WTC11 (cell line): ENCODE results near the gene MRPL55. TPM values are rescaled to one million over a fixed set of nuclear protein-coding genes. Genes with fewer than 3 reads are reported as not detected.

Experiments
- ATAC-seq: fragments of 200-7000 bp; cut with Tn5 transposase; 2 replicates; pipeline ENCODE4 v1.10.0; 2021; ENCODE audit warnings: mild to moderate bottlenecking, moderate library complexity
- CTCF ChIA-PET: fragments of 300-600 bp; sonication (Branson Sonifier 250); formaldehyde crosslinking; loops from one replicate; lab custom pipeline; 2021; ENCODE audit warnings: antibody characterized with exemption; lab: Charles Lee
- POLR2A ChIA-PET: fragments of 350-600 bp; sonication (Branson Sonifier 250); formaldehyde crosslinking; loops from one replicate; lab custom pipeline; 2021; ENCODE audit warnings: antibody characterized with exemption; lab: Charles Lee
- DNase-seq: peaks from one replicate; pipeline ENCODE4 v3.0.0; 2021; ENCODE audit warnings: low spot score
- H3K27ac Mint-ChIP-seq: 2 replicates; pipeline ENCODE4 v1.8.0; 2021; ENCODE audit warnings: mixed read lengths
- H3K27me3 Mint-ChIP-seq: 2 replicates; pipeline ENCODE4 v1.8.0; 2021; ENCODE audit warnings: low read depth, mild to moderate bottlenecking, moderate library complexity, mixed read lengths
- H3K36me3 Mint-ChIP-seq: 2 replicates; pipeline ENCODE4 v1.8.0; 2021; ENCODE audit warnings: mixed read lengths
- H3K4me1 Mint-ChIP-seq: 2 replicates; pipeline ENCODE4 v1.8.0; 2022; ENCODE audit warnings: mixed read lengths
- H3K4me3 Mint-ChIP-seq: 2 replicates; pipeline ENCODE4 v1.8.0; 2021; ENCODE audit warnings: mild to moderate bottlenecking, moderate library complexity, mixed read lengths
- H3K9me3 Mint-ChIP-seq: 2 replicates; pipeline ENCODE4 v1.8.0; 2021; ENCODE audit warnings: mixed read lengths
- ARID4B ChIP-seq: sonication (generic); formaldehyde crosslinking; IDR thresholded peaks from 2 replicates; pipeline ENCODE4 v1.8.0; 2023; ENCODE audit warnings: missing genetic modification reagents, mild to moderate bottlenecking, borderline replicate concordance
- ATF1 ChIP-seq: sonication (generic); formaldehyde crosslinking; IDR thresholded peaks from 2 replicates; pipeline ENCODE4 v1.8.1; 2023; ENCODE audit warnings: mild to moderate bottlenecking, moderate library complexity, missing genetic modification reagents
- CREB1 ChIP-seq: sonication (generic); formaldehyde crosslinking; IDR thresholded peaks from 2 replicates; pipeline ENCODE4 v1.8.0; 2023; ENCODE audit warnings: mild to moderate bottlenecking, missing genetic modification reagents
- E2F4 ChIP-seq: sonication (generic); formaldehyde crosslinking; IDR thresholded peaks from 2 replicates; pipeline ENCODE4 v1.8.1; 2022; ENCODE audit warnings: low read depth, mild to moderate bottlenecking, moderate library complexity, missing genetic modification reagents, borderline replicate concordance
- ELF4 ChIP-seq: sonication (generic); formaldehyde crosslinking; IDR thresholded peaks from 2 replicates; pipeline ENCODE4 v1.8.1; 2022; ENCODE audit warnings: low read depth, mild to moderate bottlenecking, moderate library complexity, missing genetic modification reagents
- ERG ChIP-seq: fragments of 250-450 bp; sonication (Bioruptor Pico); IDR thresholded peaks from 2 replicates; pipeline ENCODE4 v1.8.0; 2021; ENCODE audit warnings: mild to moderate bottlenecking
- FOXP4 ChIP-seq: sonication (generic); formaldehyde crosslinking; IDR thresholded peaks from 2 replicates; pipeline ENCODE4 v1.8.0; 2022; ENCODE audit warnings: mild to moderate bottlenecking, missing genetic modification reagents
- IRF1 ChIP-seq: sonication (generic); formaldehyde crosslinking; IDR thresholded peaks from 2 replicates; pipeline ENCODE4 v1.8.0; 2023; ENCODE audit warnings: missing genetic modification reagents
- MLX ChIP-seq: sonication (generic); formaldehyde crosslinking; IDR thresholded peaks from 2 replicates; pipeline ENCODE4 v1.8.1; 2023; ENCODE audit warnings: mild to moderate bottlenecking, missing genetic modification reagents, moderate library complexity
- NFATC4 ChIP-seq: fragments of 250-450 bp; sonication (Bioruptor Pico); IDR thresholded peaks from 2 replicates; pipeline ENCODE4 v1.9.0; 2021; ENCODE audit warnings: mild to moderate bottlenecking
- NFYB ChIP-seq: sonication (generic); formaldehyde crosslinking; conservative IDR thresholded peaks from 2 replicates; pipeline ENCODE4 v1.8.0; 2022; ENCODE audit warnings: low read depth, missing genetic modification reagents
- SP1 ChIP-seq: sonication (generic); formaldehyde crosslinking; conservative IDR thresholded peaks from 2 replicates; pipeline ENCODE4 v1.8.1; 2022; ENCODE audit warnings: missing genetic modification reagents
- ZMAT4 ChIP-seq: fragments of 250-450 bp; sonication (Bioruptor Pico); IDR thresholded peaks from 2 replicates; pipeline ENCODE4 v1.9.0; 2021; ENCODE audit warnings: mild to moderate bottlenecking
- ZNF121 ChIP-seq: sonication (generic); formaldehyde crosslinking; IDR thresholded peaks from 2 replicates; pipeline ENCODE4 v1.8.0; 2023; ENCODE audit warnings: missing genetic modification reagents
- ZNF317 ChIP-seq: sonication (generic); formaldehyde crosslinking; IDR thresholded peaks from 2 replicates; pipeline ENCODE4 v1.8.1; 2023; ENCODE audit warnings: low read depth, mild to moderate bottlenecking, moderate library complexity, missing genetic modification reagents, borderline replicate concordance
- ZNF671 ChIP-seq: fragments of 250-450 bp; sonication (Bioruptor Pico); IDR thresholded peaks from 2 replicates; pipeline ENCODE4 v1.8.0; 2021; ENCODE audit warnings: mild to moderate bottlenecking
- ZSCAN18 ChIP-seq: fragments of 250-450 bp; sonication (Bioruptor Pico); IDR thresholded peaks from 2 replicates; pipeline ENCODE4 v2.1.2; 2022; ENCODE audit warnings: mild to moderate bottlenecking, moderate library complexity
- total RNA-seq: library from RNA; stranded (reverse); gene quantifications from 3 replicates; pipeline ENCODE4 v1.2.3, GENCODE V29; 2021

The MRPL55 gene
- total RNA-seq, 1 experiment from 2014 or later, result 66.9 TPM

GRCh38 chr1:228120351-228120750 lies 11.3 kb upstream of the MRPL55 start:
- ATAC-seq, result no peak
- ChIA-PET POLR2A (no interaction called here), CTCF (no interaction called here)
- Mint-ChIP-seq H3K4me1 (no peaks in the 10 kb centered on the region), H3K9me3 (peaks cover 41% of the 10 kb centered on the region), H3K27ac (no peak overlapping the region), H3K36me3 (peaks cover 20% of the 10 kb centered on the region), H3K27me3 (peaks cover 62% of the 10 kb centered on the region), H3K4me3 (no peak overlapping the region)
- DNase-seq, result no peak
- TF ChIP-seq ATF1 (CRISPR knock-in tag) (no peak), ZMAT4 (no peak), E2F4 (CRISPR knock-in tag) (no peak), NFATC4 (CRISPR knock-in tag) (no peak), ERG (no peak), ARID4B (no peak), MLX (CRISPR knock-in tag) (no peak), ZNF121 (CRISPR knock-in tag) (no peak), ZNF671 (no peak), ELF4 (CRISPR knock-in tag) (no peak), SP1 (CRISPR knock-in tag) (no peak), IRF1 (CRISPR knock-in tag) (no peak), FOXP4 (CRISPR knock-in tag) (no peak), NFYB (CRISPR knock-in tag) (no peak), ZSCAN18 (no peak), CREB1 (no peak), ZNF317 (CRISPR knock-in tag) (no peak)
